Activated T-helper 1 cell treated with anti-CD3 and anti-CD28 coated beads, Interleukin-12 subunit alpha, Interleukin-12 subunit beta, Interleukin-2, Interleukin-4 antibody, amounts not matched to agents 30 ng/mL and 10 ng/mL and 1 ng/mL, durations not matched to agents 14 hours and 24 hours and 36 hours (primary cell): Measurements from ENCODE around the gene CLIP4. TPM values are rescaled to one million over a fixed set of nuclear protein-coding genes. Genes with fewer than 3 reads are reported as not detected.
"Not testable (repeated sequence)": the region's sequence is repeated elsewhere in the genome, so short reads cannot be mapped to it uniquely, and the experiment has no call there.

Experiments
- DNase-seq: peaks from one replicate; pipeline ENCODE4 v3.0.0; 2021; ENCODE audit warnings: low spot score
- H3K27ac Mint-ChIP-seq: one replicate; pipeline ENCODE4 v1.8.0; 2021; ENCODE audit warnings: mild to moderate bottlenecking, mixed read lengths
- H3K27me3 Mint-ChIP-seq: one replicate; pipeline ENCODE4 v1.8.0; 2022; ENCODE audit warnings: mild to moderate bottlenecking, moderate library complexity, mixed read lengths; ENCODE audit not compliant: insufficient read depth
- H3K36me3 Mint-ChIP-seq: one replicate; pipeline ENCODE4 v1.8.0; 2021; ENCODE audit warnings: low read depth, mixed read lengths
- H3K4me1 Mint-ChIP-seq: one replicate; pipeline ENCODE4 v1.8.0; 2021; ENCODE audit warnings: low read depth, mixed read lengths
- H3K4me3 Mint-ChIP-seq: one replicate; pipeline ENCODE4 v1.8.0; 2021; ENCODE audit warnings: mild to moderate bottlenecking, moderate library complexity, mixed read lengths
- H3K9me3 Mint-ChIP-seq: one replicate; pipeline ENCODE4 v1.8.0; 2021; ENCODE audit warnings: mixed read lengths
- intact Hi-C: fragments of 100-400 bp; cut with micrococcal nuclease; formaldehyde crosslinking; loops from one replicate; pipeline ENCODE4 v1.15.1; 2024
- total RNA-seq: library from RNA; stranded (reverse); gene quantifications from 2 replicates; pipeline ENCODE4 v1.2.3, GENCODE V29; 2022

Gene CLIP4
- total RNA-seq, 1 donor from 2014 or later = 25.8 TPM

- intact Hi-C loops, H3K4me3 Mint-ChIP-seq, DNase-seq, H3K27me3 Mint-ChIP-seq, H3K9me3 Mint-ChIP-seq, H3K27ac Mint-ChIP-seq, H3K36me3 Mint-ChIP-seq: not testable (repeated sequence)
- H3K4me1 Mint-ChIP-seq = peaks cover 16% of the 10 kb centered on the region
Observed at GRCh38 chr2:29107547-29107946, 7.7 kb upstream of the CLIP4 start.

- Mint-ChIP-seq H3K4me3 (no peak overlapping the region), H3K27ac (no peak overlapping the region), H3K27me3 (peaks cover 9% of the 10 kb centered on the region), H3K9me3 (no peaks in the 10 kb centered on the region), H3K4me1 (peaks cover 16% of the 10 kb centered on the region), H3K36me3 (no peaks in the 10 kb centered on the region)
- no peak for DNase-seq
- intact Hi-C loops = no loop called here
Observed at GRCh38 chr2:29108225-29108624, 7.0 kb upstream of the CLIP4 start.

- Mint-ChIP-seq H3K27me3 (peaks cover 10% of the 10 kb centered on the region), H3K9me3 (no peaks in the 10 kb centered on the region), H3K4me3 (no peak overlapping the region), H3K4me1 (peaks cover 18% of the 10 kb centered on the region), H3K36me3 (no peaks in the 10 kb centered on the region), H3K27ac (no peak overlapping the region)
- intact Hi-C loops = no loop called here
- DNase-seq = no peak
Observed at GRCh38 chr2:29109246-29109645, 6.0 kb upstream of the CLIP4 start.

- Mint-ChIP-seq H3K27ac (no peak overlapping the region), H3K27me3 (peaks cover 13% of the 10 kb centered on the region), H3K9me3 (no peaks in the 10 kb centered on the region), H3K4me3 (no peak overlapping the region), H3K4me1 (peaks cover 26% of the 10 kb centered on the region), H3K36me3 (peaks cover 1% of the 10 kb centered on the region)
- intact Hi-C loops = no loop called here
- no peak for DNase-seq
Observed at GRCh38 chr2:29110916-29111535, 4.2 kb upstream of the CLIP4 start.

- no peaks in the 10 kb centered on the region for H3K9me3 Mint-ChIP-seq
- H3K27ac Mint-ChIP-seq = no peak overlapping the region
- intact Hi-C loops = no loop called here
- DNase-seq = no peak
- peaks cover 11% of the 10 kb centered on the region for H3K27me3 Mint-ChIP-seq
- no peak overlapping the region for H3K4me3 Mint-ChIP-seq
- peaks cover 4% of the 10 kb centered on the region for H3K36me3 Mint-ChIP-seq
- peaks cover 40% of the 10 kb centered on the region for H3K4me1 Mint-ChIP-seq
Observed at GRCh38 chr2:29112379-29112778, 2.8 kb upstream of the CLIP4 start.

- peaks cover 11% of the 10 kb centered on the region for H3K27me3 Mint-ChIP-seq
- no peak overlapping the region for H3K27ac Mint-ChIP-seq
- peak overlapping the region; percentile 90 for H3K4me3 Mint-ChIP-seq
- peaks cover 48% of the 10 kb centered on the region for H3K4me1 Mint-ChIP-seq
- peaks cover 4% of the 10 kb centered on the region for H3K36me3 Mint-ChIP-seq
- intact Hi-C loops = no loop called here
- no peak for DNase-seq
- no peaks in the 10 kb centered on the region for H3K9me3 Mint-ChIP-seq
Observed at GRCh38 chr2:29113027-29113686, 2.1 kb upstream of the CLIP4 start.

- Mint-ChIP-seq H3K9me3 (no peaks in the 10 kb centered on the region), H3K27ac (peak overlapping the region; percentile 92), H3K36me3 (peaks cover 4% of the 10 kb centered on the region), H3K27me3 (peaks cover 9% of the 10 kb centered on the region), H3K4me1 (peaks cover 53% of the 10 kb centered on the region), H3K4me3 (peak overlapping the region; percentile 90)
- no peak for DNase-seq
- intact Hi-C loops = no loop called here
Observed at GRCh38 chr2:29113891-29114321, 1.3 kb upstream of the CLIP4 start.

- Mint-ChIP-seq H3K27me3 (peaks cover 9% of the 10 kb centered on the region), H3K36me3 (peaks cover 4% of the 10 kb centered on the region), H3K4me1 (peaks cover 60% of the 10 kb centered on the region), H3K4me3 (peak overlapping the region; percentile 90), H3K9me3 (no peaks in the 10 kb centered on the region), H3K27ac (peak overlapping the region; percentile 92)
- no peak for DNase-seq
- intact Hi-C loops = no loop called here
Observed at GRCh38 chr2:29114586-29114945, 649 bp upstream of the CLIP4 start.

GRCh38 chr2:29115797-29116781 is 874 bp downstream of the CLIP4 start:
- Mint-ChIP-seq H3K4me3 (peak overlapping the region; percentile 93), H3K9me3 (no peaks in the 10 kb centered on the region), H3K27ac (peak overlapping the region; percentile 92), H3K27me3 (peaks cover 9% of the 10 kb centered on the region), H3K4me1 (peaks cover 65% of the 10 kb centered on the region), H3K36me3 (peaks cover 7% of the 10 kb centered on the region)
- intact Hi-C loops = loop anchor here (1.0 to 5.0 kb wide), 8 partner anchors 14 to 364 kb away; partner anchors contain the start of genes PPP1CB, SPDYA, TRMT61B and WDR43
- peak; percentile 74 for DNase-seq

- H3K27me3 Mint-ChIP-seq = peaks cover 9% of the 10 kb centered on the region
- H3K4me3 Mint-ChIP-seq = peak overlapping the region; percentile 93
- DNase-seq = no peak
- no peaks in the 10 kb centered on the region for H3K9me3 Mint-ChIP-seq
- H3K4me1 Mint-ChIP-seq = peaks cover 57% of the 10 kb centered on the region
- intact Hi-C loops = loop anchor here (5.0 kb wide), 4 partner anchors 60 to 365 kb away; partner anchors contain the start of genes PPP1CB, SPDYA and TRMT61B
- peaks cover 21% of the 10 kb centered on the region for H3K36me3 Mint-ChIP-seq
- H3K27ac Mint-ChIP-seq = peak overlapping the region; percentile 18
Observed at GRCh38 chr2:29117636-29118303, 2.6 kb downstream of the CLIP4 start.

GRCh38 chr2:29119211-29119610 is 4.0 kb downstream of the CLIP4 start:
- no peak for DNase-seq
- peak overlapping the region; percentile 19 for H3K4me3 Mint-ChIP-seq
- H3K36me3 Mint-ChIP-seq = peaks cover 34% of the 10 kb centered on the region
- peaks cover 6% of the 10 kb centered on the region for H3K27me3 Mint-ChIP-seq
- peaks cover 10% of the 10 kb centered on the region for H3K9me3 Mint-ChIP-seq
- intact Hi-C loops = loop anchor here (5.0 kb wide), 4 partner anchors 62 to 367 kb away; partner anchors contain the start of genes PPP1CB, SPDYA and TRMT61B
- H3K4me1 Mint-ChIP-seq = peaks cover 64% of the 10 kb centered on the region
- no peak overlapping the region for H3K27ac Mint-ChIP-seq

GRCh38 chr2:29120846-29121245 is 5.6 kb downstream of the CLIP4 start:
- Mint-ChIP-seq H3K27me3 (no peaks in the 10 kb centered on the region), H3K4me3 (no peak overlapping the region), H3K36me3 (peaks cover 49% of the 10 kb centered on the region), H3K9me3 (peaks cover 18% of the 10 kb centered on the region), H3K27ac (no peak overlapping the region), H3K4me1 (peaks cover 56% of the 10 kb centered on the region)
- no peak for DNase-seq
- intact Hi-C loops = no loop called here
